Astrocyte of the hippocampus (primary cell): ENCODE data around the gene UTRN.

Experiments used
- DNase-seq: peaks from one replicate; pipeline ENCODE4 v3.0.0; 2011; ENCODE audit warnings: low read depth, low spot score

The UTRN gene

DNA sequence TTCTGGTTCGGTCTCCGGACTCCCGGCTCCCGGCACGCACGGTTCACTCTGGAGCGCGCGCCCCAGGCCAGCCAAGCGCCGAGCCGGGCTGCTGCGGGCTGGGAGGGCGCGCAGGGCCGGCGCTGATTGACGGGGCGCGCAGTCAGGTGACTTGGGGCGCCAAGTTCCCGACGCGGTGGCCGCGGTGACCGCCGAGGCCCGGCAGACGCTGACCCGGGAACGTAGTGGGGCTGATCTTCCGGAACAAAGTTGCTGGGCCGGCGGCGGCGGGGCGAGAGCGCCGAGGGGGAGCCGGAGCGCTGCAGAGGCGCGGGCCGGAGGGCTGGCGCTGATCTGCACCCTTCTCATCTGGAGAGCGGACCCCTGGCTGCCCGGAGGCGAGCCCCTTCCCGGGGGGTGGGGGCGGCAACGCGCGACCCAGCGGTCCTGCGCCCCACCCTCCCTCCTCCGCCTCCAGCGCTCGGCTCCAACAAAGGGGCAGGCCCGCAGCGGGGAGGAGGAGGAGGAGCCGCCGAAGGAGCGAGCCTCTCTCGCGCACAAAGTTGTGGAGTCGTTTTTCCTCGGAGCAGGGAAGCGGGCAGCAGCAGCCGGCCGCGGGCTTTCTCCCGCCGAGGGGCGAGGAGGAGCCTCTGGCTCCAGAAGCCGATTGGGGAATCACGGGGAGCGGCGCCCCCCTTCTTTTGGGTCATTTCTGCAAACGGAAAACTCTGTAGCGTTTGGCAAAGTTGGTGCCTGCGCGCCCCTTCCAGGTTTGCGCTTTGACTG is at the start of gene UTRN:
TSS of gene UTRN (plus strand) at position 553 of the 765 bp plus-strand sequence. CDS start 6,494 bp downstream, outside the sequence.
- DNase-seq, result peak; percentile 93

DNA sequence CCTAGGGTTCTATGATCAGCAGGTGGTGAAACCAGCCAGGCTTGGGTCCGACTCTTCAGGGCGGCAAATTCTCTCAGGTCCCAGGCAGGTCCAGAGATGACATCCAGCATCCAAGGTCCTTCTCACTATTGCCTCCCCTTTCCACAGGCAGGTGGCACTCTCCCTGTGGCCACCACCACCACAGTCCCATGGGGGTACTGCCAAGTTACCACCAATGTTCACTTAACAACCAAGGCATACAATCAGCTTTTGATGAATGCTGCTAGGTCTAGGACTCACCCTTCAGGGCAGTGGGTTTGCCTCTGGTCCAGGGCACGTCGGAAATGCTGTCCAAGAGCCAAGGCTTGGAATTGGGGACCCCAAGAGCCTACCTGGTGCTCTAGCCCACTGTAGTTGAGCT is 40.4 kb upstream of the UTRN start:
- DNase-seq, result no peak

DNA sequence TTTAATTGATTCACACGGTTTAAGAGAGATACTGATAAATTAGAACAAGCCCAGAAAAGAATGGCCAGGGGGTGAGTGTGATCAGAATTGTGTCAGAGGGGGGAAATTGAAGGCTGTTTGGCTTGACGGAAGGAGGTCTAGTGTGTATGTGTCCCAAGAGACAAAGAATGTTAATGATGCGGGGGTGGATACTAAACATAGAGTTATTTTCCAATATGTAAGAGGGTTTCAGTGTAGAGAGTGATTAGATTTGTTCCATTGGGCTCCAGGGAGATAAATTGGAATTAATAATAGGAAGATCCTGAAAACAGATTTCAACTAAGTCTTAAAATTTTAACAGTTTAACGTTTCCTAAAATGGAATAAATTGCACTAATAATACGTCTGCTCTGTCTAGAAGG is 38.1 kb upstream of the UTRN start:
- DNase-seq, result no peak

DNA sequence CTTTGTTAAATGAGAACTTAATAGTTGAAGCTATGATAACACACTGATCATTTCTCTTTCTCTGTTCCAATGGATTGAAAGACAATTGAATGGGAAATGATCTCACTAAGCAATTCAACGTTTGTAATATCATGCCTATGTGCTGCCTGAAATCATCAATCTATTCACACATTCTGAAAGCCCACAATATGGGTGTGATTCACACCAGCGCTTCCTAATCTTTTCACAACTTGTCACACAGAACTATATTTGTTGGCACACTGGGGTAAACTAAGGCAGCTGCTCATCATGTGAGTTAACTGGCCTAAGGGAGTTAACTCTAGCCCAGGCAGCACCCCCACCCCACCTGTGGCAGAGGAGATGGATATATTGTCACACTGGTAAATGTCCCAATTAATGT is 37.1 kb upstream of the UTRN start:
- no peak for DNase-seq

DNA sequence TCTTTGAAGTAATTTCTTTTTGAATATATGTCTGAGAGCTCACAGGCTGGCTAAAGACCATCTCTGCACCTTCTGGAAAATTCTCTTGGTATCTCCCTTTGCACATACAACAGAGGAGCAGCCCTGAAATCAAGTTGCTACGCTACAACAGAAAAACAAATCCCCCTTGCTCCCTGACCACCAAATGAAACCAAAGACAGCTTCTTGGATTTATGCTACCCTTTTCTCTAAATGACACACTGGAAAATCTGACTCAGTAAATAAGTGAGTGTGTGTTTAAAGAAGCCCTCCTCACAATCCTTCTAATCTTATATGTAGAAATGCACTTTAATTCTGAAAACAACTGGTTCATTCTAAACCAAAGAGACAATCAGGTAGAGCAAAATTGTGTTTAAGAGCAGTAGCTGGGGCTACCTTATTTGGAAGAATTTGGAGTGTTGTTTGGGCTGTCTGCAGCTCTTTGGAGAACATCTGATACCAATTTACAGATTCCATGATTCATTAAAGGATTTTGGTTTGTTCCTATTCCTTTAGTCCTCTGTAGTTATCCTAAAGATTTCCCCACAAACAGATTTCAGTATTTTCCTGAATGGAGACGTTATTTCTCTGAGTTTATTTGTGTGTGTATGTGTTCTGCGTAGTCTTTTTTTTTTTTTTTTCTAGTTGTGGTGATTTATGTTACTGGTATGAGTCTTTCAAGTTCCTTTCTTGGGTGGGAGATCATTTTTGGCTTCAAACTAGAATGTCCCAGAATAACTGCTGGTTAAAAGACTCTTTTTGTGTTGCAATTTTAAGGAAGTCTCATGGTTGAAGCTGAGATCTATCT is 36.4 kb upstream of the UTRN start:
- DNase-seq, result peak; percentile 68

DNA sequence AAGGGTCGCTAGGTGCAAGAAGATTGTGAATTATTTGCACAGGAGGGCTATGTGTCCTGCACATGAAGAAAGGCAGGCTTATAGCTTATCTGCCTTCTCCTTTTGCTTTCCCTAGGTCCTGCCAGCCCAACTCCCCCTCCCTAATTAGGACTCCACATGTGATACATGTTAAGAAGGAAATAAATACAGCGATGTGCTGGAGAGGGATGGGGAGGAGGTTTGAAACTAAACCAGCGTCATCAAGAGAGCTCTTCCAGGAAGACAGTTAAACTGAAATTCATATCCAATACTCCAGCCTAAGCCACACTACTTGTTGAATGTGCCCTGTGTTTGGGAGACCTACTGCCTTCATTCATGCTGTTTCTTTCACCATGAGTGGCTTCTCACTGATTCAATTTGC is 34.9 kb upstream of the UTRN start:
- DNase-seq, result no peak

GRCh38 chr6:144252259-144252658 is 32.9 kb upstream of the UTRN start:
- no peak for DNase-seq

GRCh38 chr6:144259986-144260385 is 25.1 kb upstream of the UTRN start:
- no peak for DNase-seq

GRCh38 chr6:144262470-144263369 is 22.4 kb upstream of the UTRN start:
- DNase-seq, result no peak

GRCh38 chr6:144263786-144264185 is 21.3 kb upstream of the UTRN start:
- DNase-seq, result peak; percentile 69

- peak; percentile 95 for DNase-seq
These were observed 20.7 kb upstream of the UTRN start for GRCh38 chr6:144264270-144265060.

DNA sequence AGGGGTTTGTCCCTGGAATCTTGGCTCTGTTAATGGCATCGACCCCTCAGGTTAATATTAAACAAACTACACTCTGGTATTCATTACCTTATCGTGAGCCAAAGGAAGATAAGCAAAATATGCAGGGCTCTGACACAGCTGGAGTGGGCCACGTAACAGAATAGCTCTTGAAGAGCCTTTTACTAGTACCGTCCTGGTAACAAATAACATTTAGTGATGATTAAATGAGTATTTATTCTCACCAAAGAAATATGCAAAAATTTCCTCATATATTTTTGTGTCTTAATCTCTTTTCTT is 20.1 kb upstream of the UTRN start:
- DNase-seq, result peak; percentile 43

DNA sequence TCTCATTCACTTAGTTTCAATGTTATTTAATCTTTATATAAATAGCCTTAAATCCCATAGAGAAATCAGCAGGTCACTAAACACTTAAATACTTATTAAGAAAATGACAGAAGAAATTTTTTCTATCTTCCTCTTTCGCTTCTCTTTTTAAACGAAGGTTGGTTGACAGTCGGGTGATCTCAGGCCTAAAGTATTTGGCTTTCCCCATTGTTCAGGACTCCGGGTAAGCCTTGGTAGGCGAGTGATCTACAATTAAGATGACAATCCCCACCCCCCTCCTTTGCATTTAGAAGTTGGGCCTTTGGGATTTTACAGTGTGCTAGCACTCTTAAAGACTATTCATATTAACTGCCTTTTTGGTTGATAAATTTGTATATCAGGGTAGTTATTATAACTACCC is 19.7 kb upstream of the UTRN start:
- peak; percentile 89 for DNase-seq

DNA sequence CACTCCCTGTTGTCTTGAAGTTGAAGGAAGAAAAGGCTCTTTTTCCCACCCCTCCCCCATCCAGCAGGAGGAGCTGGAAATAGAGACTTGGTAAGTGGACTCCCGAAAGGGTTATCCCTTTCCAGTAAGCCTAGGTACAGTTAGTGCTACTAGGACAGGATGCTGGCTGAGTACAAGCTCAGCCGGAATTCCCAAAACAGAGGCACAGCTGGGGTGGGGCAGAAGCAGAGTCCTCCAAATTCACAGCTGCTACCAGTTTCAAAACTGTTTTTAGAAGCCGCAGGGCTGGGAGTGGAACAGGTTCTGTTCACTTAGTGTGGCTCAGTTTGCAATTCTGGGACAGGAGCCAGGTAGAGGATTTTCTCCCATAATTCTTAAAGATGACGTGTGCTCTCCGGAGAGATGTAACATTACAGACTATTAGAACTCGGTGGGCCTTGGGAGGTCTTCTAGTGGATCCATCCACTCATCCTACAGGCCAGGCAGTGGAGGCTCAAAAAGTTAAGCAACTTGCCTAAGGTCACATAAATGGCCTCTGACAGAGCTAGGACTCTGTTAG is 19.0 kb upstream of the UTRN start:
- peak; percentile 84 for DNase-seq

DNA sequence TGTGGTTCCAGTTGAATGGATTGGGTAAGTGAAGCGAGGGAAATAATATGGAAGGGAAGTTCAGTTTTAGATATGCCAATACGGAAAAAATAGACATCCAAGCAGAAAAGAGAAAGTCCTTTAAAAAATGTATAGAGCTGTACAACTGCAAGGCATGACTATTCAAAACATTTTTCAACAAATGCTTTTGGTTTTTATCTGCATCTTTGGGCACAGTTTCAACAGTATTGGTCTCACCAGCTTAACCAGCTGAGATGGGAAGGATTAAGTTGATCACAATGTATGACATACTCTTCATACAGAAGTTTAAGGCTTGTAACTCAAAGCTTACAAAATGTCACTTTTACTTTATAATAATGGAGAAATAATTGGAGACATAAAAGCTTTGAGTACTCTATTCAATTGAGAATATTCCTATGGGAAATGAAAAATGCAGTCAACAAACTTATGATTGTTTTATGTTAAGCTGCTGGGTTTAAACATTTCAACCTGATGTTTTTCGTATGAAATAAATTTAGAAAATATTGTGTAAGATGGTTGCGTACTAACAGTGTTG is 16.3 kb upstream of the UTRN start:
- no peak for DNase-seq

GRCh38 chr6:144277174-144277573 is 8.0 kb upstream of the UTRN start:
- no peak for DNase-seq

- no peak for DNase-seq
These were observed 7.4 kb upstream of the UTRN start for GRCh38 chr6:144277605-144278227.

DNA sequence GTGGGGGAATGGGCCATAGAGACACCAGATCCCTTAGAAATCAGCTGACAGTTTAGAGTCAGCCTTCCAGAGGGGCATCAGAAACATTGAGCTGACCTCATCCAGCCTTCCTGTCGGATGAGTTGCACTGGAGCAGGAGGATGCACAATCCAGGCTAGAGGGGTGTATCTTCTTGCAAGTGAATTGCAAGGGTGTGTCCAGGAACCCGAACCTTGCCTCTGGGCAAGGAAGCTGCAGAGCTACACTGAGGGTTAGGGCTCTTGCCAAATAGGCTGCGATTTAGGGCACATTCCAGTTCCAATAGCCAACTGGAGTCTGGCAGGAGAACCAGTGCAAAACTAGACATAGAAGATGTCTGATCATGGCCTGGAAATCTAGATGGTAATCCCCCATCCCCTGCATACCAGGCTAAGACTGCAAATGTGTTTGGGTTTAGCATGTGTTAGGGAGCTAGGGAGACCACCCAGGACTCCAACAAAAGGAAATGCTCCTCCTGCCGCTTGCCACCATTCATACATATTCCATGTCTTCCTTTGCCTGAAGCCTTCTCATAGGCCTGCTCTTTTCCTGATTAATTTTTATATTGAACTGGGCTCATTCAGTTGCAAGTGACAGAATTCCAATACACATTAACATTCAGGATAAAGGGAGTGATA is 6.3 kb upstream of the UTRN start:
- DNase-seq, result no peak

DNA sequence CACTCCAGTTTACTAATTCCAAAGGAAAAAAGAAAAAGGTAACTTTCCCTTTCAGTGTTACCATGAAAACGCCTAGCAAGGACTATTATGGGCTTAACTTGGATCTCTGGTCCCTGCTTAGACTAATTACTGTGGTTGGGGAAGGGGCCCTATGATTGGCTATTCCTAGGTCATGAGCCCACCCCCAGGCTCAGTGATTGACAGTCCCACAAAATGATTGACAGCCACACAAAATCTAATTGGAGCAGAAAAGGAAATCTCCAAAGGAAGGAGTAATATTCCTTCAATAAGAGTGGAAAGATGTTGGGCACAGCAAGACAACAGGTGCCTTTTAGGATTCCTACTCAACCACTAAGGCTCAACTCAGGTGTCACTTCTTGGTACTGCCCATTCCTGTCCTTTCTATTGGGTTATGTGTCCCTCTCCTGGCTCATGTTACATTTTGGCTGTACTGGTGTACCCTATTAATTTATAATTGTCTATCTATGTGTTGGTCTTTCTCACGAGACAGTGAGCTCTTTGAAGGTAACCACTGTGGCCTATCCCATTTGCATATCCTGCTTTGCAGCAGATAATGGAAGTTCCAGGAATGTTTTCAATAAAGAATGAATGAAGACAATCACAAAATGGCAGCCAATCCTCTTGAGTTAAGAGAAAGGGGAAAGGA is 5.5 kb upstream of the UTRN start:
- DNase-seq, result no peak
